Endodermal cell (in vitro differentiated cells): Measurements from ENCODE around the gene ARHGEF10L. TPM values are rescaled to one million over a fixed set of nuclear protein-coding genes. Genes with fewer than 3 reads are reported as not detected.

Experiments used
- DNase-seq: peaks from one replicate; pipeline ENCODE4 v3.0.0-alpha.2; 2017
- H3K27ac ChIP-seq: 2 replicates; pipeline ENCODE4 v1.5.1; 2013; ENCODE audit warnings: mild to moderate bottlenecking, low read depth, low read length, moderate library complexity
- H3K27me3 ChIP-seq: 2 replicates; pipeline ENCODE4 v1.6.1; 2013; ENCODE audit warnings: mild to moderate bottlenecking, low read length, moderate library complexity; ENCODE audit not compliant: insufficient read depth, control insufficient read depth, poor library complexity, severe bottlenecking
- H3K36me3 ChIP-seq: 2 replicates; pipeline ENCODE4 v1.7.0; 2013; ENCODE audit warnings: mild to moderate bottlenecking, low read length, moderate library complexity; ENCODE audit not compliant: control insufficient read depth, insufficient read depth
- H3K4me1 ChIP-seq: one replicate; pipeline ENCODE4 v1.7.0; 2013; ENCODE audit warnings: low read length; ENCODE audit not compliant: control insufficient read depth, insufficient read depth
- H3K4me3 ChIP-seq: 2 replicates; pipeline ENCODE4 v1.5.1; 2013; ENCODE audit warnings: mild to moderate bottlenecking, low read length, moderate library complexity
- H3K9ac ChIP-seq: 2 replicates; pipeline ENCODE4 v1.6.1; 2013; ENCODE audit warnings: mild to moderate bottlenecking, low read length, moderate library complexity; ENCODE audit not compliant: poor library complexity, severe bottlenecking; ENCODE audit errors: extremely low read depth
- H3K9me3 ChIP-seq: 2 replicates; pipeline ENCODE4 v1.6.1; 2013; ENCODE audit warnings: mild to moderate bottlenecking, low read length, moderate library complexity; ENCODE audit not compliant: control insufficient read depth
- H3K27ac Mint-ChIP-seq: 2 replicates; pipeline ENCODE4 v1.8.0; 2020; ENCODE audit warnings: mixed read lengths
- H3K27me3 Mint-ChIP-seq: 2 replicates; pipeline ENCODE4 v1.8.0; 2021; ENCODE audit warnings: mild to moderate bottlenecking, mixed read lengths; ENCODE audit not compliant: insufficient read depth
- H3K36me3 Mint-ChIP-seq: 2 replicates; pipeline ENCODE4 v1.8.0; 2020; ENCODE audit warnings: low read depth, mixed read lengths
- H3K4me1 Mint-ChIP-seq: 2 replicates; pipeline ENCODE4 v1.8.0; 2020; ENCODE audit warnings: mixed read lengths
- H3K4me3 Mint-ChIP-seq: 2 replicates; pipeline ENCODE4 v1.8.0; 2020; ENCODE audit warnings: mild to moderate bottlenecking, moderate library complexity, mixed read lengths
- H3K9me3 Mint-ChIP-seq: 2 replicates; pipeline ENCODE4 v1.8.0; 2020; ENCODE audit warnings: mild to moderate bottlenecking, mixed read lengths
- CTCF ChIP-seq: fragments of 200-600 bp; sonication (generic); conservative IDR thresholded peaks from 2 replicates; pipeline ENCODE4 v1.5.0; 2021; ENCODE audit warnings: antibody characterized with exemption, mild to moderate bottlenecking
- WGBS, 2 experiments: methylation state at CpG; one replicate each; pipeline versions ENCODE4 v1.1.5 to v1.1.7; 2013; ENCODE audit warnings: missing lambda C conversion rate in 2 of 2, mixed read lengths in 1 of 2; ENCODE audit not compliant: insufficient coverage in 1 of 2, insufficient read length in 1 of 2; 5-methylcytosine and 5-hydroxymethylcytosine counted together
- total RNA-seq, 2 donors: library from RNA; stranded (reverse); fragmentation: NEBNext Ultra II Directional in 1 of 2; extraction: Animal tissue kit (Norgen Biotek cat#: 25700) in 1 of 2; gene quantifications; 2 replicates in 1 of 2; 3 replicates in 1 of 2; pipeline ENCODE4 v1.2.1, GENCODE V29; 2021

ARHGEF10L gene
- total RNA-seq, 2 donors from 2014 or later = 5.2 to 10.5 TPM

GRCh38 chr1:17732475-17732874 lies 193.0 kb downstream of the ARHGEF10L start:
- peaks cover 8% of the 10 kb centered on the region for H3K27me3 Mint-ChIP-seq
- no peaks in the 10 kb centered on the region for H3K36me3 Mint-ChIP-seq
- H3K4me1 Mint-ChIP-seq = peaks cover 3% of the 10 kb centered on the region
- DNase-seq = no peak
- H3K27ac Mint-ChIP-seq = no peak overlapping the region
- Histone ChIP-seq H3K27me3 (peaks cover 5% of the 10 kb centered on the region), H3K9ac (no peak overlapping the region), H3K4me1 (no peaks in the 10 kb centered on the region), H3K4me3 (no peak overlapping the region), H3K9me3 (no peaks in the 10 kb centered on the region), H3K27ac (no peak overlapping the region), H3K36me3 (no peaks in the 10 kb centered on the region)
- 91 to 93% methylated on average over 2 of the region's 2 CpGs for WGBS, 2 experiments
- no peak for TF ChIP-seq CTCF
- peaks cover 8% of the 10 kb centered on the region for H3K9me3 Mint-ChIP-seq
- no peak overlapping the region for H3K4me3 Mint-ChIP-seq

- Histone ChIP-seq H3K4me3 (no peak overlapping the region), H3K27me3 (peaks cover 5% of the 10 kb centered on the region), H3K4me1 (no peaks in the 10 kb centered on the region), H3K9me3 (no peaks in the 10 kb centered on the region), H3K9ac (no peak overlapping the region), H3K27ac (no peak overlapping the region), H3K36me3 (no peaks in the 10 kb centered on the region)
- no peak overlapping the region for H3K4me3 Mint-ChIP-seq
- no peak overlapping the region for H3K27ac Mint-ChIP-seq
- H3K9me3 Mint-ChIP-seq = peaks cover 1% of the 10 kb centered on the region
- no peak for TF ChIP-seq CTCF
- H3K27me3 Mint-ChIP-seq = peaks cover 4% of the 10 kb centered on the region
- peaks cover 3% of the 10 kb centered on the region for H3K4me1 Mint-ChIP-seq
- WGBS, 2 experiments = 94 to 99% methylated on average over 14 to 21 of the region's 21 CpGs
- H3K36me3 Mint-ChIP-seq = no peaks in the 10 kb centered on the region
- DNase-seq = no peak
Observed at GRCh38 chr1:17733661-17734060, 194.2 kb downstream of the ARHGEF10L start.

GRCh38 chr1:17734609-17735008 lies 195.1 kb downstream of the ARHGEF10L start:
- no peaks in the 10 kb centered on the region for H3K4me1 Mint-ChIP-seq
- no peak overlapping the region for H3K27ac Mint-ChIP-seq
- Histone ChIP-seq H3K27me3 (peaks cover 5% of the 10 kb centered on the region), H3K36me3 (no peaks in the 10 kb centered on the region), H3K27ac (no peak overlapping the region), H3K4me1 (no peaks in the 10 kb centered on the region), H3K9ac (no peak overlapping the region), H3K9me3 (no peaks in the 10 kb centered on the region), H3K4me3 (no peak overlapping the region)
- no peaks in the 10 kb centered on the region for H3K9me3 Mint-ChIP-seq
- no peaks in the 10 kb centered on the region for H3K36me3 Mint-ChIP-seq
- H3K27me3 Mint-ChIP-seq = peaks cover 2% of the 10 kb centered on the region
- H3K4me3 Mint-ChIP-seq = no peak overlapping the region
- WGBS, 2 experiments = 88 to 90% methylated on average over 3 to 7 of the region's 7 CpGs
- DNase-seq = no peak
- no peak for TF ChIP-seq CTCF
